ENCODE results near the gene SV2A. TPM values are rescaled to one million over a fixed set of nuclear protein-coding genes. Genes with fewer than 3 reads are reported as not detected.

SV2A gene
- total RNA-seq, 1 donor from 2014 or later: 16.2 TPM

DNA sequence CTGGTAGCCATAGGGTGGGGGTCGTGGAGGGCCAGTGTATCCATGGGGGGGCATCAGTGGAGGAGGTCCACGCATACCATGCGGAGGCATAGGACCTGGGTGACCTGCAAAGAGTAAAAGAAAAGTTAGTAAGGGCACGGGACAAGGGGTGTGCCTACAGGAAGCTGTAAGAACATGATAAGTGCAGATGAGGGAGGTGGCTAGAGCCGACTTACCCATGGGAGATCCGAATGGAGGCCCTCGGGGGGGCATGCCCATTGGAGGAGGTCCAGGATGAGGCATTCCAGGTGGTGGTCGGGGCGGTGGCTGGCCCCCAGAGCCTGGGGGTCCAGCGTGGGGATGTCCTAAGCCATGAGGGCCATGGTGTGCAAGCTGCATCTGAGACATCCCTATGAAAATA is 6.0 kb upstream of the SV2A start:
- DNase-seq (ENCODE audit: extremely low spot score, unreplicated experiment): no peak
- peak overlapping the region; percentile 14 for H3K4me3 Mint-ChIP-seq
- H3K36me3 Mint-ChIP-seq: peaks cover 31% of the 10 kb centered on the region
- peaks cover 16% of the 10 kb centered on the region for H3K4me1 Mint-ChIP-seq (ENCODE audit: unreplicated experiment)
- no peaks in the 10 kb centered on the region for H3K27me3 Mint-ChIP-seq
- H3K27ac Mint-ChIP-seq: no peak overlapping the region
- no peaks in the 10 kb centered on the region for H3K9me3 Mint-ChIP-seq
- TF ChIP-seq, protein P1, sequence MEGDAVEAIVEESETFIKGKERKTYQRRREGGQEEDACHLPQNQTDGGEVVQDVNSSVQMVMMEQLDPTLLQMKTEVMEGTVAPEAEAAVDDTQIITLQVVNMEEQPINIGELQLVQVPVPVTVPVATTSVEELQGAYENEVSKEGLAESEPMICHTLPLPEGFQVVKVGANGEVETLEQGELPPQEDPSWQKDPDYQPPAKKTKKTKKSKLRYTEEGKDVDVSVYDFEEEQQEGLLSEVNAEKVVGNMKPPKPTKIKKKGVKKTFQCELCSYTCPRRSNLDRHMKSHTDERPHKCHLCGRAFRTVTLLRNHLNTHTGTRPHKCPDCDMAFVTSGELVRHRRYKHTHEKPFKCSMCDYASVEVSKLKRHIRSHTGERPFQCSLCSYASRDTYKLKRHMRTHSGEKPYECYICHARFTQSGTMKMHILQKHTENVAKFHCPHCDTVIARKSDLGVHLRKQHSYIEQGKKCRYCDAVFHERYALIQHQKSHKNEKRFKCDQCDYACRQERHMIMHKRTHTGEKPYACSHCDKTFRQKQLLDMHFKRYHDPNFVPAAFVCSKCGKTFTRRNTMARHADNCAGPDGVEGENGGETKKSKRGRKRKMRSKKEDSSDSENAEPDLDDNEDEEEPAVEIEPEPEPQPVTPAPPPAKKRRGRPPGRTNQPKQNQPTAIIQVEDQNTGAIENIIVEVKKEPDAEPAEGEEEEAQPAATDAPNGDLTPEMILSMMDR (conservative IDR thresholded peaks at IDR 0.05): no peak

DNA sequence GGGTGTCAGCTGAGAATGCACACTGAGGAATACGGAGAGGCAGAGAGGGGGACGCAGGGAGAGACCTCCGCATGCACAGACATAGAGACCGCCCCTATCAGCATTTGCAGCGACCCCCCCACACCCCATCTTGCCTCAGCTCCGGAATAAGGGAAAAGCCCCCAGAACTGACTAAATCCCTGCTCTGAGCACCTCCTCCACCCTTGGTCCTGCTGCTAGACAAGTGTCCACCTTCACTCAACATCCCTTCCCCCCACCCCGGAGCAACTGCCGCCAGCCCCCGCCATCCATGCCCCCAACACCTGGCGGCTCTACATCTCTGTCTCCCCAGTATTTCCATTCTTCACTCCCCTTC is 769 bp downstream of the SV2A start:
- H3K27ac Mint-ChIP-seq: no peak overlapping the region
- H3K4me3 Mint-ChIP-seq: peak overlapping the region; percentile 93
- H3K27me3 Mint-ChIP-seq: peaks cover 4% of the 10 kb centered on the region
- H3K36me3 Mint-ChIP-seq: peaks cover 4% of the 10 kb centered on the region
- no peaks in the 10 kb centered on the region for H3K9me3 Mint-ChIP-seq
- peaks cover 13% of the 10 kb centered on the region for H3K4me1 Mint-ChIP-seq (ENCODE audit: unreplicated experiment)
- TF ChIP-seq, protein P1 (conservative IDR thresholded peaks at IDR 0.05): no peak
- DNase-seq (ENCODE audit: extremely low spot score, unreplicated experiment): no peak

DNA sequence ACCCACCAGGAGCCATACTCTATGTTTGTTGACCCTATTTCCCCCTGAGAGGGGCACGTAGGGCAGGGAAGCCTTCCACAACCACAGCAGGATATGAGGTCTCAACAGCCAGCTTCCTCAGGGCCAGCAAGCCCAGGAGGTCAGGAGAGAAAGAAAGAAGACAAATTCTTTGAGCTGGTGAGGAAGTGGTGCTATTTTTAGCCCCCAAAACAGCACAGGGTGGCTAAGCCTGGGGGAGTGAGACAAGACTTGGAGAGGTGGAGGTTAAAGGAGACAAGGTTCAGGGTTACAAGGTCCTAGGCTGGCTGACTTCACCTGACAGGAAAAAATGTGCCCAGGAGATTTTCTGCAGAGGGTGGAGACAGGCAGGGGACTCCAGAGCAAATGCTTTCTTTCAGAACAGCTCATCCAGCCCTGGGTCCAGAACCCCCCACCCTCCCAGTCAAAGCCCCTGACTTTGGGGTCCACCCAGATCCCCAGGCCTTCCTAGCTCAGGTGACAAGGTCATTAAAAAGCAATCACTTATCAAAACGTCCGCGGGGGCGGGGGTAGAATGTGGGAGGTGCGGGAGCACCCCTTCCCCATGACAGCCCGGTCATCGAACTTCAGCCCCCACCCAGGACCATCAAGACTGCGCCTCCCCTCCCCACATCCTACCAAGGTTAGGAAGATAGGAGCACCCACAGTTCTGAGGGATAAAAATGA is 1.3 kb downstream of the SV2A start:
- TF ChIP-seq, protein P1 (conservative IDR thresholded peaks at IDR 0.05): no peak
- H3K27ac Mint-ChIP-seq: peak overlapping the region; percentile 71
- DNase-seq (ENCODE audit: extremely low spot score, unreplicated experiment): no peak
- H3K9me3 Mint-ChIP-seq: no peaks in the 10 kb centered on the region
- peaks cover 4% of the 10 kb centered on the region for H3K27me3 Mint-ChIP-seq
- H3K4me3 Mint-ChIP-seq: peak overlapping the region; percentile 93
- H3K4me1 Mint-ChIP-seq (ENCODE audit: unreplicated experiment): peaks cover 13% of the 10 kb centered on the region
- H3K36me3 Mint-ChIP-seq: no peaks in the 10 kb centered on the region

DNA sequence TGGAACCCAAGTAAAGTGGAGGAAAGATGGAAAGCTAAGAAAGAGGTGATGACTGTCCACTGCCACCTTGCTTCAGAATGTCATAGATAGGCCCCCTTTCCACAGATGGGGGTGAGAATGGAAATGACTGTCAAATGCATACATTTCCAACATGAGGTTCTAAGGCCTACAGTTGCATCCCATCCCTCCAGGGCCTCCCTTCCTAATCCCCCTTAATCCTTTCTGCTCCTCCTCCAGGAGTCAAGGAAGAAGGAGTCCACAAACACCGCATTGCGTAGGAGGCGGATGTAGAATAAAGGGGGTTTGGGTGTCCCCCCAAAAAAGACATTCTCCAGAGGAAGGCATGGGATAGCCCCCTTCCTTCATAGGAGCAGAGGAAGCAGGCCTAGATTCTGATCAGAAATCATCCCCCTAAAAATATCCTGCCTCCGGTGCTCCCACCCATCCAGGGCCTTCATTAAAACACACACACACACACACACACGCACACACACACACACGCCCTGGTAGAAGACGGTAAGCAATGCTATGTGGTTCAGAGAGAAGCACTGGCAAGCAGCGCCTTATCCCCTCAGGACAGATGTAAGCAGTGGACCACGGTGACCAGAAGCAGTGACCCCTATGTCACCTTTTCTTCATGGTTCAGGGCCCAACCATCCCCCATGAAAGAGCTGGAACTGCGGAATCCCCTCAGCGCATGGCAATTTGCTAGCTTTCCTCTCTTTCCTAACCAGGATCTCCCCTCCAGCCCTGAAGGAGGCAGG is 2.0 kb downstream of the SV2A start:
- TF ChIP-seq, protein P1 (conservative IDR thresholded peaks at IDR 0.05): no peak
- H3K9me3 Mint-ChIP-seq: no peaks in the 10 kb centered on the region
- peak overlapping the region; percentile 71 for H3K27ac Mint-ChIP-seq

DNA sequence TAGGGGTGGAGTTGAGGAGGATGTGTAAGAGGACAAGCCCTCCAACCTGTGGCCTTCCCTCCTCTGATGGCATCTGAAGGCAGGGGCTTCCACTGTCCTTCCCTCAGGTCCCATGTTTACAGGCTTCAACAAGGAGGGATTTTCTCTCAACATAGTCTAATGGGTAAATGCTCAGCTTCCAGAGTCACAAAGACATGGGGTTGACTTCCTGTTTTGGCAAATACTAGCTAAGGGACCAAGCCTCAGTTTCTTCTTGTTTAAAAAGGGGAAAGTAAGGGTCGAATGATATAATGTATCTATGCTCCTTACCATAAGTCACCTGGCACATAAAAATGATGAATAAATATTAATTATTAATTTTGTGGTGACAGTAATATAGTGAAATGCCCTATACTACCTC is 3.1 kb downstream of the SV2A start:
- H3K4me3 Mint-ChIP-seq: no peak overlapping the region
- H3K4me1 Mint-ChIP-seq (ENCODE audit: unreplicated experiment): peaks cover 13% of the 10 kb centered on the region
- TF ChIP-seq, protein P1 (conservative IDR thresholded peaks at IDR 0.05): no peak
- DNase-seq (ENCODE audit: extremely low spot score, unreplicated experiment): no peak
- H3K36me3 Mint-ChIP-seq: no peaks in the 10 kb centered on the region
- no peaks in the 10 kb centered on the region for H3K9me3 Mint-ChIP-seq
- no peak overlapping the region for H3K27ac Mint-ChIP-seq
- H3K27me3 Mint-ChIP-seq: peaks cover 4% of the 10 kb centered on the region

More for the DNA sequence above, 2.0 kb downstream of the SV2A start:
- DNase-seq (ENCODE audit: extremely low spot score, unreplicated experiment): no peak
- Mint-ChIP-seq H3K4me1 (ENCODE audit: unreplicated experiment) (peaks cover 13% of the 10 kb centered on the region), H3K27me3 (peaks cover 4% of the 10 kb centered on the region), H3K36me3 (no peaks in the 10 kb centered on the region), H3K4me3 (peak overlapping the region; percentile 93)

Data from type B pancreatic cell (in vitro differentiated cells).